Activated CD4-positive, alpha-beta T cell treated with anti-CD3 and anti-CD28 coated beads for 4 hours (primary cell): ENCODE results near the gene PALLD.
"Not testable (repeated sequence)": the region's sequence is repeated elsewhere in the genome, so short reads cannot be mapped to it uniquely, and the experiment has no call there.

Experiments used
- DNase-seq, 2 donors: peaks; one replicate each; pipeline ENCODE4 v3.0.0-alpha.2; 2020

Gene PALLD

GRCh38 chr4:168679397-168679796 lies 182.5 kb downstream of the PALLD start:
- no peak for DNase-seq

GRCh38 chr4:168679819-168680218 lies 183.0 kb downstream of the PALLD start:
- no peak for DNase-seq

GRCh38 chr4:168682898-168683500 lies 186.1 kb downstream of the PALLD start:
- no peak for DNase-seq

- no peak for DNase-seq
Measured at GRCh38 chr4:168683595-168683994, 186.7 kb downstream of the PALLD start.

DNA sequence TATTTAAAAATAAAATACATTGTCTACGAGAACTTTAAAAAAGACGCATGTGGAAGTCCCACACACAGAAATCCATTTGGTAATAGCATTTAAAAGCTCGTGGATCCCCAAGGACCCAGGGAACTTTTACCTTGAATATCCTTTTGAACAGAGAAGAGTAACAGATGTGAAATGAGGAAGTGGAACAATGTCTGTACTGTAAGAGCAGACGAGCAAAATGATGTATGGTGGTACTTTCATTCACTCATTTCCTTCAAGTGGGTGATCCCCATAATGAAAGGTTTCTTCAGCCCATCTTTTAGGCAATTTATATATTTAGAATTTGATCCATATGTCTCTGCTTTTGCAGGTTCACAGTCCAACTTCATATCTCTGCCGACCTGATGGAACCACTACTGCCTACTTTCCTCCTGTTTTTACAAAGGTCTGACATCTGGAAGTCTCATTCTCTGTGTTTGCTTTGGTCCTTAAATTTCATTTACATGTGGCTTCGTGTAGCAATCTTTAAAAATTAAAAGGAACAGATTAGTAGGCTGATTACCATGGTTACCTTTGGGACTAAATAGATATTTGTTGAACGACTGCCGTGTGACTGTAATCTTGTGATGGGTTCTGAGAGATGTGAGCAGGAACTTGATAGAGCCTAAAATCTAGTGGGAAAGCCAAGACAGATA lies 188.4 kb downstream of the PALLD start:
- no peak for DNase-seq

GRCh38 chr4:168688584-168688983 lies 191.7 kb downstream of the PALLD start:
- no peak for DNase-seq

DNA sequence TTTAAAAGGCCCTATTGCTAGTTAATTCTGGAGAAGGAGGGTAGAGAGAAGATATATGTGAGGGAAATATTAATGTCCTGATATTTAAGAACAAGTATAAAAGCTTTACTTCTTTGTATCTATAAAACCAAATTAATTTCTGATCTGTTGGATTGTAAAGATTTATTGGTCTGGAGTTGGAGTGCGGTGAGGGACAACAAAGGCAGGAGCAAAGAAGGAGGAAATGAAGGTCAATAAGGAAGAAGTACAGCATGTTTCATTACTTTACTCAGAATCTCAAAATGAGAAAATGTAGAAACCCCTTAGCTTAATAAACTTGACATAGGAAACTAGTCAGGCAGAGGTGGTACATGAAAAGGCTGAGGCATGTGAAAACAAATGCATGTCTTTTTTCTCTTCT lies 192.9 kb downstream of the PALLD start:
- DNase-seq, result no peak

DNA sequence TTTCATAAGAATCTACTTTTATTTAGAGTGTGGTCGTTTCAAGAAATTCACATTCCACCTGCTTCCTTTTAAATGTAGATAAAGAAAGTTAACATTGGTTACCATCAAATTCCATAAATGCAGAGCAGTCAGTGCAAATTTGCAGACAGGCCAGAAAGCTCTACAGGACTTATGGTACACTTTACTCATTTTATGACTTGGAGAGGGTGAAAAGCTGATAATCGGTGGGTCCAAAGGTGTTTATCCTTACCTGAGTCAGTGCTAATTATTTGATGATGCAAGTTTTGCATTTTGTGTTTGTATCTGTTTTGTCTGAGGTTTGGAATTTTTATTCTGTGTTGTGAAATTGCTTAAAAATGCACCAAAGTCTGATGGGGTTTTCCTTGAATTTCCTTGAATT lies 193.3 kb downstream of the PALLD start:
- no peak for DNase-seq

DNA sequence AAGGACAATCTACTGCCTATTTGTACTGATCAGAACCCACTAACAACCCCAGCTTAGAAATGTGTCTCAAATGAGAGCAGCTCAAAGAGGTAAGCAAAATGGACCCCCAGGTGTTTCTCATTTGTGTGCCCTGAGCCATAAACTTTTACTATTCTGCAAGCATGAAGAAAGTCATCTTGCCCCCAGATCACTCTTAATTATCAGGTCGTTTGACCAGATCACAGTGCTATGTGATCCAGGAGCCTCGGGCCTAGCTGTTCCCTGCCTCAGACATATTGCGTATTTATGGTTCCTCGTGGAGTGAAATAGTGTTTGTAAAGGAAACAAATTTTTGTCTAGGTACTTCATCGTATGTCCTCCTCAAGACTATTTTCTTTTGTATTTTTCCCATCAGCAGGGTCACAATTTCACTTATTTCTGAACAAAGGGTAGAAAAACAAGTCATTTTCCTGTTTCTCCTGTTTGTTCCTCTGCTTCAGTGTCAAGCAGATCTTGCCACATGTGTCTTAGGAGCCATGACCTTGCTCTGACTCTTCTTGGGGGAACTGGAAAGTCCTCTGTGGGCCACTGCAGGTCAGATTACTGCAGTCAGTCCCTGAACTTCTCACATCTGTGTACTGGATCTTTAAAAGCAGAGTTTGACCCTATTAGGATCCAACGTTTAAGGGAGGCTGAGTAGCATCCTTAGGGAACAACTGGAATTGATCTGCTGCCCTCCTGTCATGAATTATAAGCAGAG lies 194.9 kb downstream of the PALLD start:
- no peak for DNase-seq

DNA sequence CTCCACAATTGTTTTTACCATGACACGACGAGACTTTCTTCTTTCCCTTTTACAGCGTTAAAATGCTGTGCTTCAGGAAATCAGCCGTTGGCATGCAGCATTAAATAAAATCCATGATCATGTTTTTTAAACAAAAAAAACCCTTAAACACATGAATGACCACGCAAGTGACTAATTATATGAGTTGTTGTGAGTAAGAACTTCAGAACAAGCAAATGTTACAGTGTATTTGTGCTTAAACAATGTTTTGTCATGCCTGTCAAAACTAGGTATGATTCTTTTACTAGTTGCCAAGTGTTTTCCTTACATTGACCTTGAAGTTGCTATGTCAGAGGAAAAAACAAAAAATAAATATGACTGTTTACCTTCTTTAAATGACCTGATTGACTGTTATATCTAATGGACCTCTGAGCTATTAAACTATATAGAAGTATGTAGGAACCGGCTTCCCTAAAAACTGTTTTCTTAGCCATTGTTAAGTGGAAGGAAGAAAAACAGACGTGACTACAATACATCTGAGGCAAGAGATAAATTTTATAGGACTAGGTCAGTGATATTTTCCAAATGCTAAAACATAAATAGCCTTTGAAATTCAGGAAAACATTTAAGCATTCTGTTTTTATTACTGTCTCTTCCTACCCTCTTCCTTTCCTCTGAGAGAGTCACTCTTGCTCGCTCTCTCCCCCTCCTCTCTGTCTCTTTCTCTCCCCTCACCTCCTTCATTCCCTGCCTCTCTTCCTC lies 197.1 kb downstream of the PALLD start:
- no peak for DNase-seq

GRCh38 chr4:168694667-168695066 lies 197.8 kb downstream of the PALLD start:
- no peak for DNase-seq

GRCh38 chr4:168695288-168695687 lies 198.4 kb downstream of the PALLD start:
- no peak for DNase-seq

DNA sequence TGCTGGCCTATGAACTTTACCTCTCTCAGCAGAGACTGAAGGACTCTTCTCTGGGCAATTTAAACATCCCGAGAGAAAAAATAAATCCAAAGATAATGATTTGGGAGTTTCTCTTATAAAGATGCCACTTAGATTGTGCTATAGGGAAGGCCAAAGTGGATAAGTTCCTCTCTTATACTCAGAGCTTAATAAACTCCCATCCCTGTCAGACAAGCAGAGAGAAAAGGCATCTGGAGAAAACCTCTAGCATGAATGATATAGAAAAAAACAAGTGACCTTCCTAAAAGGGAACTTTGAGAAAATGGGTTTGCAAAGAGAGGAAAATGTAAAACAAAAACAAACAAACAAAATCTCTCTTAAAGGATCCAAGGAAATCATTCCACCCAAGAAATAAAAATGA lies 199.4 kb downstream of the PALLD start:
- DNase-seq, result no peak

GRCh38 chr4:168696826-168697225 lies 200.0 kb downstream of the PALLD start:
- no peak for DNase-seq

GRCh38 chr4:168699224-168699878 lies 202.5 kb downstream of the PALLD start:
- no peak for DNase-seq

GRCh38 chr4:168701061-168701460 lies 204.2 kb downstream of the PALLD start:
- no peak for DNase-seq

GRCh38 chr4:168702581-168703087 lies 205.8 kb downstream of the PALLD start:
- DNase-seq, result not testable (repeated sequence)

DNA sequence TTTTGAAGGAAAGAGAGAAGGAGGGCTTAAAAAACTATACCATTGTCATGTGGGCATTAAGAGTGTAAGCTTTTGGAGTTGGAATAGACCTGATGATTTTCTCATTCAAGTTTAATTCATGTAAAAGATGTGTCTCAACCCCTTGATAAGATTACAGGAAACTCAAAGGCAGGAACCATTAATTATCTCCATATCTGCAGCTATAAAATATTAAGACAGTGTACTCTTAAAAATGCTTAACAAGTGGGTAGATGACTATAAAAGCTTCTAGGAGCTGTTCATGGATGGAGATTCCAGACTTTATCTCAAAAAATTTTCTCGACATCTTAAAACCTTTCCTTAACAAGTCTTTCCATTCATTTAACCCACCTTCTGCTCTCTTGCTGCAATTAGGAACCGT lies 208.3 kb downstream of the PALLD start:
- DNase-seq, result no peak

GRCh38 chr4:168707205-168707604 lies 210.4 kb downstream of the PALLD start:
- DNase-seq, result no peak

DNA sequence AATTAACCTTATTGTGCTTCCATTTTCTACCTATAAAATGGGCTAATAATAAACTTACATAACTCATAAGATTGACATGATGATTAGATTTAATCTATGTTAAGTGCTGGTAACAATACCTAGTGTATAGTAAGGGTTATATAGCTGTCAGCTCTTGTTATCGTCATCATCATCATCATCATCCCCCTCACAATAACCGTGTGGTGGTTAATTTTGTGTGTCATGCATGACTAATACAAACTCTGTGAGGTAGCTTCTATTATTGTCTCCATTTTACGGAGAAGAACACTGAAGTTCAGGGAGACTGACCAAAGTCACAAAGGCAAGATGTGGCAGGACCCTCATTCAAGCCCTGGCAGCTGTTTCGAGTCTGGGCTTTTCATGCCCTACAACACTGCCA lies 211.3 kb downstream of the PALLD start:
- no peak for DNase-seq

DNA sequence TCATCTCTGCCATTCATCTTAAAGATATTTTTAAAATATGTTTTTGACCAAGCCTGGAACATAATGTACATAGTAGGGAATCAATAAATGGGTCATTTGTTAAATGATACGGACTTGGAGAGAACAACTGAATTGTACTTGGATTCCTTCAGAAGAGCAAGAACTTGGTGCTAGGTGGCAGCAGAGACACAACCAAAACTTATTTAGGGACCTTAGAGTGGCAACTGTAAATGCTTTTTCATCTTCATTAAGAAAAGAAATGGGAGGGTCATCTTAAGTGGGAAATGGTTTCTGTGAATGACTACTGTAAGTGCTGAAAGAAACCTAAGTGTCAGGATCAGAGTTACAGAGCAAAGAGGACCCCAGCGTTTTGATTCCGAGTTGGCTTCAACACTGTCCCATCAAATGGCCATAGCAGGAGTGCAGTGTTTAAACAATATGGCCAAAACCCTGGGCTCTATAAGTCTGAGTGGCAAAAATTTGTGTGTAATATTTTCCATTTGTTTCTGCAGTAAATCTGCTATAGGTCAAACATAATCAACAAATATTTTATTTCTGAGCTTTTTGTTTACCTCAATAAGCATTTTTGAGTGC lies 213.6 kb downstream of the PALLD start:
- DNase-seq, result no peak
